HK-2 (cell line): ENCODE data around the gene GATAD1.
"Not testable (repeated sequence)": the region's sequence is repeated elsewhere in the genome, so short reads cannot be mapped to it uniquely, and the experiment has no call there.

Experiments
- DNase-seq: peaks from one replicate; pipeline ENCODE4 v3.0.0-alpha.2; 2018; ENCODE audit not compliant: unreplicated experiment

Gene GATAD1

GRCh38 chr7:92436612-92437445, 10.5 kb upstream of the GATAD1 start:
- DNase-seq: no peak

- DNase-seq: no peak
These were observed 9.3 kb upstream of the GATAD1 start for GRCh38 chr7:92437956-92438491.

GRCh38 chr7:92442720-92443119, 4.6 kb upstream of the GATAD1 start:
- DNase-seq: not testable (repeated sequence)

- DNase-seq: no peak
These were observed 375 bp upstream of the GATAD1 start for GRCh38 chr7:92446869-92447344.

- DNase-seq: peak; percentile 46
These were observed 994 bp downstream of the GATAD1 start for GRCh38 chr7:92448205-92448747.

- no peak for DNase-seq
These were observed 4.4 kb downstream of the GATAD1 start for GRCh38 chr7:92451645-92452044.

- no peak for DNase-seq
These were observed 9.0 kb downstream of the GATAD1 start for GRCh38 chr7:92456236-92456635.

- DNase-seq: no peak
These were observed 12.8 kb downstream of the GATAD1 start for GRCh38 chr7:92460109-92460508.

- DNase-seq: no peak
These were observed 13.2 kb downstream of the GATAD1 start for GRCh38 chr7:92460510-92460909.

- DNase-seq: peak; percentile 34
These were observed 14.0 kb downstream of the GATAD1 start for GRCh38 chr7:92461027-92462003.

- DNase-seq: no peak
These were observed 15.3 kb downstream of the GATAD1 start for GRCh38 chr7:92462560-92462959.

GRCh38 chr7:92464515-92464914, 17.2 kb downstream of the GATAD1 start:
- DNase-seq: no peak

- DNase-seq: no peak
These were observed 19.4 kb downstream of the GATAD1 start for GRCh38 chr7:92466682-92467081.

GRCh38 chr7:92468589-92468988, 21.3 kb downstream of the GATAD1 start:
- not testable (repeated sequence) for DNase-seq

GRCh38 chr7:92473989-92474388, 26.7 kb downstream of the GATAD1 start:
- DNase-seq: not testable (repeated sequence)

GRCh38 chr7:92475261-92475770, 28.0 kb downstream of the GATAD1 start:
- DNase-seq: not testable (repeated sequence)

- not testable (repeated sequence) for DNase-seq
These were observed 28.7 kb downstream of the GATAD1 start for GRCh38 chr7:92475851-92476590.

- DNase-seq: not testable (repeated sequence)
These were observed 30.4 kb downstream of the GATAD1 start, which contains the start of gene ERVW-1 for GRCh38 chr7:92477681-92478080. Gene ERVW-1 (minus strand): TSS chr7:92477946. CDS start chr7:92470381, 7,565 bp downstream.

- DNase-seq: no peak
These were observed 30.8 kb downstream of the GATAD1 start for GRCh38 chr7:92478095-92478494.

- DNase-seq: no peak
These were observed 31.4 kb downstream of the GATAD1 start for GRCh38 chr7:92478711-92479110.

GRCh38 chr7:92479146-92479545, 31.9 kb downstream of the GATAD1 start:
- not testable (repeated sequence) for DNase-seq
